ENCODE measurements around the gene PTRH2.

The PTRH2 gene

DNA sequence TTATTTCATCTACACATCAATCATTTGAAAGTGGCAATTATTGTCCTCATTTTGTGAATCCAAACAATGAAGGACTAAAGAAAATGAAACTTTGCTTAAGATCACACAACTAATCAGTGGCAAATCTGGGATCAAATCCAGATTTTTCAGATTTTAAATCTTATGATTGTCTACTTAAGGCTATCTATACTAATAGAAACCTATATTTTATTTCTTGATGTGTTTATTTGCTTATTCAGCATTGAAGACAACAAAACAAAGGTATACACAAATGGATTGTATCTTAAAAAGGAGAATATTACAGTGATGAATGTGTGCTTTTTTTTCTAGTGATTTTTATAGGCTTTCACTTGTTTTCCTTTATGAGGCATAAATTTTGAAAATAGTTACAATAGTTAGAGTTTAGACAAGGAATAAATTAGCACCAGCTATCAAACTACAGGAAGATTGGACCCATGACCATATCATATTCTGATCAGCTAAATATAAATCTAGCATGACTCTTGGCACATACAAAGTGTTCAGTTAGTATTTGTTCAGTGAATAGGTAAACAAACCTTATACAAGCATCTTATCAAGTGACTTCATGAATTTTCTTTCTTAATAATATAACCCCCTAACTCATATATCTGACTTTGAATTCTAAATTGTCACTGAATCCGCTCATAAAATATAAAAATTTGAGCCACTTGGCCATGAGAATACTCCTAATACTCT lies 20.7 kb upstream of the PTRH2 start:
- TF ChIP-seq, protein P1, sequence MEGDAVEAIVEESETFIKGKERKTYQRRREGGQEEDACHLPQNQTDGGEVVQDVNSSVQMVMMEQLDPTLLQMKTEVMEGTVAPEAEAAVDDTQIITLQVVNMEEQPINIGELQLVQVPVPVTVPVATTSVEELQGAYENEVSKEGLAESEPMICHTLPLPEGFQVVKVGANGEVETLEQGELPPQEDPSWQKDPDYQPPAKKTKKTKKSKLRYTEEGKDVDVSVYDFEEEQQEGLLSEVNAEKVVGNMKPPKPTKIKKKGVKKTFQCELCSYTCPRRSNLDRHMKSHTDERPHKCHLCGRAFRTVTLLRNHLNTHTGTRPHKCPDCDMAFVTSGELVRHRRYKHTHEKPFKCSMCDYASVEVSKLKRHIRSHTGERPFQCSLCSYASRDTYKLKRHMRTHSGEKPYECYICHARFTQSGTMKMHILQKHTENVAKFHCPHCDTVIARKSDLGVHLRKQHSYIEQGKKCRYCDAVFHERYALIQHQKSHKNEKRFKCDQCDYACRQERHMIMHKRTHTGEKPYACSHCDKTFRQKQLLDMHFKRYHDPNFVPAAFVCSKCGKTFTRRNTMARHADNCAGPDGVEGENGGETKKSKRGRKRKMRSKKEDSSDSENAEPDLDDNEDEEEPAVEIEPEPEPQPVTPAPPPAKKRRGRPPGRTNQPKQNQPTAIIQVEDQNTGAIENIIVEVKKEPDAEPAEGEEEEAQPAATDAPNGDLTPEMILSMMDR (IDR thresholded peaks at IDR 0.05) = no peak

DNA sequence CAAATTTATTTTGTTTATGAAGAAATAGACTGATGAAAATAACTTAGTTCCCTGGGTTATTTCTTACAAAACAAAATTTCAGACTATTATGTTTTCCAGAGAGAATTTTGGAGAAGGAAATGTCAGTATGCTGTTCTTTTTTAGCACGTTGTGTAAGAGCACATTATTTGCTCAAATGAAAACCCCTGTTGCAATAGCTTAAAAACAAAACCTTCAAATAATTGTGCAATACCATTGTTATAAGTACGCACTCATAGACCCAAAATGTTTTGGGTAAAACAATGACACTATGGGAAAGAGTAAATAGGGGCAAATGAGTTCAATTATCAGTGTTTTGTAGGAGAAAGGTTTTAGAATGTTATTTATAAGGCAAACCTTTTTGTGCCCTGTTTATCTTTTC lies 18.5 kb upstream of the PTRH2 start:
- TF ChIP-seq, protein P1 (IDR thresholded peaks at IDR 0.05) = no peak

DNA sequence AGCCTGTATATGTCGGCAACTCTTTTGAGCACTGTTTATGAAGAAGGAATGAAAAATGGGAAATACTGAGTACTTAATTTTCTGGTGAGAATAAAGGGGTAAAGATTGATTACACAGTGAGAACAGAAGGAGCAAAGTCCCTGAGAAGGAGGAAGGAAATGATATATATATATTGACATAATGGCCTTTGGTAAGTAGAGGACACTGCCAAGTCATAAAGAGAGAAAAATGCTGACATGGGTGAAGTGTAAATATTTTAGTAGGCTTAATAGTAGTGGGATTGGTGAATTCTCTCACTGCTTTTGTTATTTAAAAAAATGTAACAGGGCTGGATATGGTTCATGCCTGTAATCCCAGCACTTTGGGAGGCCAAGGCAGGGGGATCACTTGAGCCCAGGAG lies 16.4 kb upstream of the PTRH2 start:
- TF ChIP-seq, protein P1 (IDR thresholded peaks at IDR 0.05) = no peak

DNA sequence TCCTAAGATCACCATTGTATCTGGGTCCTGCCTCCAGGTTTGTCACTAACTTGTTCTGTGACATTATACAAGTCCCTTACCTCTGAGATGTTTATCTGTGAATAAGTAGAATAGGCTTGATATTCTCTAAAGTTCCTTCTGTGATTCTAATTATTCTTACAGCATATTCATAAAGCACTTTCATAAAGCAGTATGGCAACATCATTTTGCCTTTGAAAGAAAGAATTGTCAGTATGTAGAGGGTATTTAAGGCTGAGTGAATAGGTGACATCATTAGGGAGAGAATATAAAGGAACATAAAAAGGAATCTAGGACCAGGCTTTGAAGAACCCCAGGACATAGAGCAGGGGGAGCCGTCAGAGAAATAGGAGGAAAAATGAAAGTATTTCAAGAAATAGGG lies 15.8 kb upstream of the PTRH2 start:
- TF ChIP-seq, protein P1 (IDR thresholded peaks at IDR 0.05) = no peak

DNA sequence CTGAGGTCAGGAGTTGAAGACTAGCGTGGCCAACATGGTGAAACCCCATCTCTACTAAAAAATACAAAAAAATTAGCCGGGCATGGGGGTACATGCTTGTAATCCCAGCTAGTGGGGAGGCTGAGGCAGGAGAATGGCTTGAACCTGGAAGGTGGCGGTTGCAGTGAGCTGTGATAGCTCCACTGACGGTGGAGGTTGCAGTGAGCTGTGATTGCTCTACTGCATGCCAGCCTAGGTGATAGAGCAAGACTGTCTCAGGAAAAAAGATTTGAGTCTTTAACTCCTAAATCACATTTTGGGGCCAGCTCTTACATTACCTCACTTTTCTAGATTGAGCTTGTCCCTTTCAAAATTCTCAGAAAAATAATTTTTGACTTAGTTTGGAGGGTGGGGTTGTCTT lies 15.4 kb upstream of the PTRH2 start:
- TF ChIP-seq, protein P1 (IDR thresholded peaks at IDR 0.05) = no peak

DNA sequence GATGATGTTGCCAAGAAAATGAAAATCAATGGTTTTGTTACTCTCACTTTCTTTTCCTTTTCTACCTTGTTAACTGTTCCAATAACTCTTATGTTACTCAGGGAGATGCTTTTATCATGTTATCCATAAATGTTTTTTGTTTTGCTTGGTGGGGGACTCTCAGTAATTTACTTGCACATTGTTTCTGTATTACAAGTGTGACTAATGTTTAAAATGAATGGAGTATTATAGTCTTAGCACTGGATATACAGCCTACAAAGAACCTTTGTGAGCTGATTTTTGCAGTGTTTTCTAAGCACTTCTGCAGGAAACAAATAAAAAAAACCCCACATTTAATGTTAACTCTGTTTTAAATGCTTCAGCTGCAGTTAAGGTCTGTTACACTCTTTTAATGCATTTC lies 12.3 kb upstream of the PTRH2 start:
- TF ChIP-seq, protein P1 (IDR thresholded peaks at IDR 0.05) = no peak

DNA sequence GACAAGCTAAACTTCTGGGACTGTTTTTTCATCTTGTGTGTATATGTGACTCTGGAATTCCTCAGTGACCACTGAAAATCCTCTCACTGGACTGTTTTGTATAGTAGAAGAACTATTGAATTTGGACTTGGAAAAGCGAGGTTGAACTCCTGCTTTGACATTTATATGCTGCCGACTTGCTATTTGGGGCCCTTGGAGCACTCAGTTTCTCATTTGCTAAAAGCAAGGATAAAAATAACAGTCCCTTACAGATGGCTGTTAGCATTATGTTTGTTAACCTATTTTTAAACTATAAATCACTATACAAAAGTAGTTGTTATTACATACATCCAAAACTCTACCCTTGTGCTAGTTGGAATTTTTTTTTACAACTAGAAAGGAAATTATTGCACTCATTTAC lies 9.2 kb upstream of the PTRH2 start:
- TF ChIP-seq, protein P1 (IDR thresholded peaks at IDR 0.05) = no peak

DNA sequence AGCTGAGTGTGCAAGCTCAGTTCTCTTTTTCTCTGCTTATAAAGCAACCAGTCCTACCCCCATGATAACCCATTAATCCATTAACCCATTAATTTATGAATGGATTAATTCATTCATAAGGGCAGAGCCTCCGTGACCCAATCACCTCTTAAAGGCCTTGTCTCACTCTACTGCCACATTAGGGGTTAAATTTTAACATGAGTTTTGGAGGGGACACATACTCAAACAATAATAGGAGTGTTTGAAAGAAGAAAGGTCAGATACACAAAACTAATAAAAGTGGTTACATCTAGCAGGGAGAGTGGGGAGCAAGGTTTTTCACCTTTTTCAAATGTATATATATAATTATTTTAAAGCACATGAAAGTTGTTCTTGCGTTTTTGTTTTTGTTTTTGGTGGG lies 7.0 kb upstream of the PTRH2 start:
- TF ChIP-seq, protein P1 (IDR thresholded peaks at IDR 0.05) = no peak

Measured in LNCAP (cell line).